Activated CD8-positive, alpha-beta T cell treated with anti-CD3 and anti-CD28 coated beads, Interleukin-2, amount 10 ng/mL, durations not matched to agents 7 days and 5 days (primary cell): ENCODE results near the gene XXYLT1. TPM values are rescaled to one million over a fixed set of nuclear protein-coding genes. Genes with fewer than 3 reads are reported as not detected.
"Not testable (repeated sequence)": the region's sequence is repeated elsewhere in the genome, so short reads cannot be mapped to it uniquely, and the experiment has no call there.

Source experiments
- ATAC-seq: fragments of 150-1000 bp; cut with Tn5 transposase; one replicate; pipeline ENCODE4 v1.10.0; 2021; ENCODE audit warnings: moderate library complexity
- CTCF ChIA-PET: fragments of 350-600 bp; sonication (Branson Sonifier 250); formaldehyde crosslinking; loops from one replicate; lab custom pipeline; 2021; ENCODE audit warnings: antibody characterized with exemption; lab: Charles Lee
- POLR2A ChIA-PET: fragments of 350-600 bp; sonication (Branson Sonifier 250); formaldehyde crosslinking; loops from one replicate; lab custom pipeline; 2021; ENCODE audit warnings: antibody characterized with exemption; lab: Charles Lee
- DNase-seq: peaks from one replicate; pipeline ENCODE4 v3.0.0-alpha.2; 2020
- H3K27ac Mint-ChIP-seq: one replicate; pipeline ENCODE4 v1.8.0; 2021; ENCODE audit warnings: mild to moderate bottlenecking, mixed read lengths
- H3K27me3 Mint-ChIP-seq: one replicate; pipeline ENCODE4 v1.8.0; 2021; ENCODE audit warnings: low read depth, mixed read lengths
- H3K36me3 Mint-ChIP-seq: one replicate; pipeline ENCODE4 v1.8.0; 2021; ENCODE audit warnings: low read depth, mixed read lengths
- H3K4me1 Mint-ChIP-seq: one replicate; pipeline ENCODE4 v1.8.0; 2021; ENCODE audit warnings: low read depth, mixed read lengths
- H3K4me3 Mint-ChIP-seq: one replicate; pipeline ENCODE4 v1.8.0; 2021; ENCODE audit warnings: mild to moderate bottlenecking, mixed read lengths
- H3K9me3 Mint-ChIP-seq: one replicate; pipeline ENCODE4 v1.8.0; 2022; ENCODE audit warnings: mixed read lengths; ENCODE audit not compliant: insufficient read depth
- total RNA-seq, 2 experiments: library from RNA; stranded (reverse); gene quantifications; one replicate each; pipeline ENCODE4 v1.2.3, GENCODE V29; 2021

XXYLT1 gene
- total RNA-seq, 2 experiments from 2014 or later = 10.8 to 13.3 TPM

GRCh38 chr3:195221015-195221853, 49.7 kb downstream of the XXYLT1 start:
- DNase-seq (no peak), ATAC-seq (peak; percentile 42)
- Mint-ChIP-seq H3K27me3 (no peaks in the 10 kb centered on the region), H3K4me3 (no peak overlapping the region), H3K4me1 (peaks cover 3% of the 10 kb centered on the region), H3K36me3 (peaks cover 9% of the 10 kb centered on the region), H3K9me3 (peaks cover 4% of the 10 kb centered on the region), H3K27ac (no peak overlapping the region)
- CTCF ChIA-PET = no interaction called here
- POLR2A ChIA-PET = no interaction called here

- peaks cover 3% of the 10 kb centered on the region for H3K4me1 Mint-ChIP-seq
- no peaks in the 10 kb centered on the region for H3K27me3 Mint-ChIP-seq
- no peak overlapping the region for H3K4me3 Mint-ChIP-seq
- no peak overlapping the region for H3K27ac Mint-ChIP-seq
- no peak for DNase-seq
- H3K36me3 Mint-ChIP-seq = peaks cover 8% of the 10 kb centered on the region
- peaks cover 4% of the 10 kb centered on the region for H3K9me3 Mint-ChIP-seq
- POLR2A ChIA-PET = no interaction called here
- ATAC-seq = no peak
- CTCF ChIA-PET = no interaction called here
Observed at GRCh38 chr3:195219351-195220230, 51.4 kb downstream of the XXYLT1 start.

GRCh38 chr3:195218331-195218730, 52.6 kb downstream of the XXYLT1 start:
- ATAC-seq, H3K4me1 Mint-ChIP-seq, H3K9me3 Mint-ChIP-seq, H3K36me3 Mint-ChIP-seq, H3K4me3 Mint-ChIP-seq, H3K27me3 Mint-ChIP-seq, H3K27ac Mint-ChIP-seq, CTCF ChIA-PET, DNase-seq, POLR2A ChIA-PET: not testable (repeated sequence)

GRCh38 chr3:195215576-195215975, 55.4 kb downstream of the XXYLT1 start:
- H3K9me3 Mint-ChIP-seq, H3K36me3 Mint-ChIP-seq, CTCF ChIA-PET, H3K27me3 Mint-ChIP-seq, H3K4me1 Mint-ChIP-seq, POLR2A ChIA-PET, H3K27ac Mint-ChIP-seq, ATAC-seq, DNase-seq, H3K4me3 Mint-ChIP-seq: not testable (repeated sequence)

GRCh38 chr3:195214381-195214780, 56.6 kb downstream of the XXYLT1 start:
- POLR2A ChIA-PET = no interaction called here
- H3K36me3 Mint-ChIP-seq = peaks cover 5% of the 10 kb centered on the region
- no peak overlapping the region for H3K27ac Mint-ChIP-seq
- H3K4me1 Mint-ChIP-seq = no peaks in the 10 kb centered on the region
- H3K27me3 Mint-ChIP-seq = no peaks in the 10 kb centered on the region
- CTCF ChIA-PET = no interaction called here
- ATAC-seq (no peak), DNase-seq (no peak)
- peaks cover 4% of the 10 kb centered on the region for H3K9me3 Mint-ChIP-seq
- no peak overlapping the region for H3K4me3 Mint-ChIP-seq

- no peak for ATAC-seq
- no peaks in the 10 kb centered on the region for H3K9me3 Mint-ChIP-seq
- no peaks in the 10 kb centered on the region for H3K4me1 Mint-ChIP-seq
- ChIA-PET CTCF (interaction anchor here (0.8 to 1.1 kb wide), 2 partner anchors 14 to 531 kb away, joined by 3 read pairs; no protein-coding TSS in a partner anchor), POLR2A (no interaction called here)
- no peak overlapping the region for H3K4me3 Mint-ChIP-seq
- no peak overlapping the region for H3K27ac Mint-ChIP-seq
- DNase-seq = no peak
- peaks cover 2% of the 10 kb centered on the region for H3K36me3 Mint-ChIP-seq
- H3K27me3 Mint-ChIP-seq = no peaks in the 10 kb centered on the region
Observed at GRCh38 chr3:195213639-195214315, 57.2 kb downstream of the XXYLT1 start.

- POLR2A ChIA-PET = no interaction called here
- ATAC-seq = no peak
- Mint-ChIP-seq H3K27ac (no peak overlapping the region), H3K4me3 (no peak overlapping the region), H3K4me1 (peaks cover 4% of the 10 kb centered on the region), H3K27me3 (no peaks in the 10 kb centered on the region), H3K9me3 (no peaks in the 10 kb centered on the region), H3K36me3 (peaks cover 2% of the 10 kb centered on the region)
- CTCF ChIA-PET = interaction anchor here (0.8 to 1.1 kb wide), 2 partner anchors 13 to 530 kb away, joined by 3 read pairs; no protein-coding TSS in a partner anchor
- DNase-seq = no peak
Observed at GRCh38 chr3:195212749-195213375, 58.1 kb downstream of the XXYLT1 start.

- Mint-ChIP-seq H3K4me1 (peaks cover 4% of the 10 kb centered on the region), H3K9me3 (no peaks in the 10 kb centered on the region), H3K27me3 (no peaks in the 10 kb centered on the region), H3K4me3 (no peak overlapping the region), H3K27ac (no peak overlapping the region), H3K36me3 (peaks cover 2% of the 10 kb centered on the region)
- POLR2A ChIA-PET = no interaction called here
- CTCF ChIA-PET = interaction anchor here (1.1 kb wide), 1 partner anchor 13 kb away, joined by 3 read pairs; no protein-coding TSS in a partner anchor
- ATAC-seq = no peak
- no peak for DNase-seq
Observed at GRCh38 chr3:195212033-195212748, 58.8 kb downstream of the XXYLT1 start.

- no peak for DNase-seq
- H3K27me3 Mint-ChIP-seq = no peaks in the 10 kb centered on the region
- peaks cover 4% of the 10 kb centered on the region for H3K4me1 Mint-ChIP-seq
- H3K4me3 Mint-ChIP-seq = no peak overlapping the region
- POLR2A ChIA-PET = no interaction called here
- CTCF ChIA-PET = interaction anchor here (0.9 to 1.1 kb wide), 2 partner anchors 24 to 527 kb away, joined by 3 read pairs; no protein-coding TSS in a partner anchor
- H3K36me3 Mint-ChIP-seq = no peaks in the 10 kb centered on the region
- H3K27ac Mint-ChIP-seq = no peak overlapping the region
- ATAC-seq = no peak
- no peaks in the 10 kb centered on the region for H3K9me3 Mint-ChIP-seq
Observed at GRCh38 chr3:195210266-195210973, 60.5 kb downstream of the XXYLT1 start.

GRCh38 chr3:195209847-195210265, 61.1 kb downstream of the XXYLT1 start:
- Mint-ChIP-seq H3K9me3 (no peaks in the 10 kb centered on the region), H3K27me3 (no peaks in the 10 kb centered on the region), H3K36me3 (no peaks in the 10 kb centered on the region), H3K4me3 (no peak overlapping the region), H3K27ac (no peak overlapping the region), H3K4me1 (peaks cover 8% of the 10 kb centered on the region)
- ChIA-PET CTCF (interaction anchor here (1.1 kb wide), 1 partner anchor 526 kb away, joined by 3 read pairs; no protein-coding TSS in a partner anchor), POLR2A (no interaction called here)
- DNase-seq = no peak
- no peak for ATAC-seq
